Suprapubic skin (tissue), 4 donors: ENCODE data around the gene POC1A. TPM values are rescaled to one million over a fixed set of nuclear protein-coding genes. Genes with fewer than 3 reads are reported as not detected.

Source experiments
- DNase-seq, 2 donors: peaks; one replicate each; pipeline ENCODE4 v3.0.0-alpha.2; 2019; ENCODE audit warnings: low spot score in 2 of 2
- H3K27ac ChIP-seq: fragments of 200-600 bp; sonication (generic); one replicate; pipeline ENCODE4 v1.5.1; 2019
- H3K27me3 ChIP-seq: fragments of 200-600 bp; sonication (generic); one replicate; pipeline ENCODE4 v1.5.1; 2019
- H3K36me3 ChIP-seq: fragments of 200-600 bp; sonication (generic); one replicate; pipeline ENCODE4 v1.5.1; 2019
- H3K4me1 ChIP-seq: fragments of 200-600 bp; sonication (generic); one replicate; pipeline ENCODE4 v1.5.1; 2019
- H3K4me3 ChIP-seq: fragments of 200-600 bp; sonication (generic); one replicate; pipeline ENCODE4 v1.5.1; 2019; ENCODE audit warnings: mild to moderate bottlenecking
- H3K9me3 ChIP-seq: fragments of 200-600 bp; sonication (generic); one replicate; pipeline ENCODE4 v1.5.1; 2019
- EP300 ChIP-seq: sonication (generic); formaldehyde crosslinking; IDR thresholded peaks from one replicate; pipeline ENCODE4 v1.6.1; 2017; ENCODE audit warnings: antibody characterized with exemption
- POLR2A ChIP-seq, 2 donors: fragments of 450-650 bp; IDR thresholded peaks; one replicate each; pipeline ENCODE4 v1.6.1; 2017; ENCODE audit warnings: antibody characterized with exemption in 2 of 2, mild to moderate bottlenecking in 2 of 2, moderate library complexity in 2 of 2
- POLR2AphosphoS5 ChIP-seq, 3 donors: sonication (generic); formaldehyde crosslinking; IDR thresholded peaks; one replicate each; pipeline ENCODE4 v1.6.1; 2017; ENCODE audit warnings: antibody characterized with exemption in 3 of 3
- WGBS: methylation state at CpG from one replicate; pipeline ENCODE4 v1.1.5; 2018; 5-methylcytosine and 5-hydroxymethylcytosine counted together
- total RNA-seq, 4 donors: library from RNA; depleted of rRNA; stranded (reverse); fragments of >200 nt; gene quantifications; one replicate each; pipeline ENCODE4 v1.1.0, GENCODE V29; 2016
- TF ChIP-seq, protein P1 (sequence below), 2 donors: fragments of 200-600 bp in 1 of 2; fragments of 450-650 bp in 1 of 2; sonication (generic) in 1 of 2; IDR thresholded peaks; one replicate each; pipeline ENCODE4 v1.5.1; 2016 to 2019; ENCODE audit warnings: antibody characterized with exemption in 2 of 2, mild to moderate bottlenecking in 1 of 2, moderate library complexity in 1 of 2

The POC1A gene
- total RNA-seq, 4 donors from 2014 or later = 1.1 to 4.8 (median 1.6) TPM

DNA sequence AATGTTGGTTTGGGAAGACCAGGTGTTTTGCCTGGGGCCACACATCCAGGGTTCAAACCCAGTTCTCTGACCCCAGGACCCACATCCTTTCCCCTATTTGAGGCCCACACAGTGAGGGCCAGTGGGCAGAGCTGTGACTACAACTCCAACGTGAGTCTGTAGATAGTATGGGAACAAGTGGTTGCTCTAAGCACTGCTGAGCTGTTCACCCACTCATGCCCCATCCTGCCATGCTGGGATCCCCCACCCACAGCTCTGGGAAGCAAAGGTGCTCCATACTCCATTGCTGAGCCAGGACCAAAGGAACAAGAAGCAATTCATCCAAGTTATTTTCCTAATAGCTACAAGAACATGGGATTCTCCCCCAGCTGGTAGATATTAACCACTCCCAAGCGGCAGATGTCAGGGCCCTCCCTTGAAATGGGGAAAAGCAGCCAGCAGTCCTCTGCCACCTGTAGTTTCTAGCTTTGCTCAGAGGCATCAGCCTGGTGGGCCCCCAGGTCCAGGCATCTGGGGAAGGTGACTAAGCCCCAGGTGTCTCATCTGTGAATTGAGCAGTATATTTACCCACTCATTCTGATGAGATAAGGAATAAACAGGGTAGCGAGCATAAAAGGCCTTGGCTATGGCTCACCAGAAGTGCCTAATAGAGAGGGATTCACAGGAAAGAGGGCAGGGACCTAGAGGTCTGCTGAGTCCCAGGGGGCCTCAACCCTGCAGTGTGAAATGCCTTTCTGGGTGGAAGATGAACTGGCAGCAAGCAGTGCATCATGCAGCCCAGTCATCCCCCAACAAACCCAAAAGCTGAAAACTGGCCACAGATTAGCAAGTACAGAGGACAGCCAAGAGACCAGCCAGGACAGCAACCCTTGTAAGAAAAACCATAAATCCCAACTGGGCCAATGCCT lies 33.4 kb downstream of the POC1A start:
- Histone ChIP-seq H3K27me3 (no peaks in the 10 kb centered on the region), H3K27ac (peak overlapping the region; percentile 58), H3K4me1 (peaks cover 39% of the 10 kb centered on the region), H3K4me3 (no peak overlapping the region), H3K36me3 (no peaks in the 10 kb centered on the region), H3K9me3 (no peaks in the 10 kb centered on the region)
- no peak for TF ChIP-seq POLR2A (IDR thresholded peaks at IDR 0.05)
- TF ChIP-seq POLR2AphosphoS5 (IDR thresholded peaks at IDR 0.05) = no peak
- DNase-seq = no peak
- 34% methylated on average over 2 of the region's 3 CpGs for WGBS

DNA sequence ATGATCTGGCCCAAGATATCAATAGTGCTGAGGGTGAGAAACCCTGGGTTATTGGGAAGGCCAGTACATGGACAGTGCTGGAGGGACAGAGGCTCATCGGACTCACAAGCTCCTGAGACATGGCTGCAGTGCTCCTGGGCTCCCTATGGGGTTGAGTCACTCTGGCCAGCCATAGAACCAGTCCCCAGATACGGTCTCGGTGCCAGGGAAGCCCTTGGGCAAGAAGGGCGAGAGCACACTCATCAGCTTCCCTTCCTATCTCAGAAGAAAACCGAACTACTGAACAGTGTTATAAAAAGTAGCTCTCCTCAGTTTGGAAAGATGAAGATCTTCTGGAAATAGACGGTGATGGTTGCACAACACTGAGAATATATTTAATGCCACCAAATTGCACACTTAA lies 34.4 kb downstream of the POC1A start:
- Histone ChIP-seq H3K36me3 (no peaks in the 10 kb centered on the region), H3K27me3 (no peaks in the 10 kb centered on the region), H3K9me3 (no peaks in the 10 kb centered on the region), H3K27ac (no peak overlapping the region), H3K4me3 (no peak overlapping the region), H3K4me1 (peaks cover 36% of the 10 kb centered on the region)
- no peak for DNase-seq
- TF ChIP-seq POLR2AphosphoS5 (IDR thresholded peaks at IDR 0.05) (no peak), EP300 (no peak), POLR2A (IDR thresholded peaks at IDR 0.05) (no peak)
- TF ChIP-seq, protein P1, sequence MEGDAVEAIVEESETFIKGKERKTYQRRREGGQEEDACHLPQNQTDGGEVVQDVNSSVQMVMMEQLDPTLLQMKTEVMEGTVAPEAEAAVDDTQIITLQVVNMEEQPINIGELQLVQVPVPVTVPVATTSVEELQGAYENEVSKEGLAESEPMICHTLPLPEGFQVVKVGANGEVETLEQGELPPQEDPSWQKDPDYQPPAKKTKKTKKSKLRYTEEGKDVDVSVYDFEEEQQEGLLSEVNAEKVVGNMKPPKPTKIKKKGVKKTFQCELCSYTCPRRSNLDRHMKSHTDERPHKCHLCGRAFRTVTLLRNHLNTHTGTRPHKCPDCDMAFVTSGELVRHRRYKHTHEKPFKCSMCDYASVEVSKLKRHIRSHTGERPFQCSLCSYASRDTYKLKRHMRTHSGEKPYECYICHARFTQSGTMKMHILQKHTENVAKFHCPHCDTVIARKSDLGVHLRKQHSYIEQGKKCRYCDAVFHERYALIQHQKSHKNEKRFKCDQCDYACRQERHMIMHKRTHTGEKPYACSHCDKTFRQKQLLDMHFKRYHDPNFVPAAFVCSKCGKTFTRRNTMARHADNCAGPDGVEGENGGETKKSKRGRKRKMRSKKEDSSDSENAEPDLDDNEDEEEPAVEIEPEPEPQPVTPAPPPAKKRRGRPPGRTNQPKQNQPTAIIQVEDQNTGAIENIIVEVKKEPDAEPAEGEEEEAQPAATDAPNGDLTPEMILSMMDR (IDR thresholded peaks at IDR 0.05) = no peak
- WGBS = 57% methylated on average over 6 of the region's 6 CpGs

DNA sequence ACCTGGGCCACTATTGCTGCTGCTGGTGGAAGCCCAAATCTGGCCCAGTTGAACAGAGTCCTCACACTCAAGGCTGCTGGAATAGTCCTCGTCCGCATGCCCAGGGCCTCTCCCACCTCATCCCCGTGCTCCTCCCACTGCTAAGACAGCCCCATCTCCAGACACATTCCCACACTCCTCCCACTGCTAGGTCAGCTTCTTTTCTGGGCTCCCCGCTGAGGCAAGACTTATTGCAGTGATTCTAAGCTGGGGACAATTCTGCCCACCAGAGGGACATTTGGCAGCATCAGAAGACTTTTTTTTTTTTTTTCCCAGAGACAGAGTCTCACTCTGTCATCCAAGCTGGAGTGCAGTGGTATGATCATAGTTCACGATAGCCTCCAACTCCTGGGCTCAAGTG lies 35.1 kb downstream of the POC1A start:
- 80% methylated on average over 5 of the region's 5 CpGs for WGBS
- peaks cover 41% of the 10 kb centered on the region for H3K4me1 ChIP-seq
- H3K4me3 ChIP-seq = no peak overlapping the region
- no peak overlapping the region for H3K27ac ChIP-seq
- TF ChIP-seq EP300 (no peak), POLR2A (IDR thresholded peaks at IDR 0.05) (no peak), POLR2AphosphoS5 (IDR thresholded peaks at IDR 0.05) (no peak)
- TF ChIP-seq, protein P1 (IDR thresholded peaks at IDR 0.05) = no peak
- no peak for DNase-seq
- H3K27me3 ChIP-seq = no peaks in the 10 kb centered on the region
- H3K36me3 ChIP-seq = no peaks in the 10 kb centered on the region
- H3K9me3 ChIP-seq = no peaks in the 10 kb centered on the region

GRCh38 chr3:52118156-52118875 lies 35.9 kb downstream of the POC1A start:
- WGBS = 88% methylated on average over 5 of the region's 5 CpGs
- H3K4me3 ChIP-seq = no peak overlapping the region
- no peaks in the 10 kb centered on the region for H3K27me3 ChIP-seq
- TF ChIP-seq, protein P1 (IDR thresholded peaks at IDR 0.05) = no peak
- TF ChIP-seq EP300 = no peak
- no peak for TF ChIP-seq POLR2AphosphoS5 (IDR thresholded peaks at IDR 0.05)
- peaks cover 41% of the 10 kb centered on the region for H3K4me1 ChIP-seq
- no peak for DNase-seq
- H3K36me3 ChIP-seq = no peaks in the 10 kb centered on the region
- no peak overlapping the region for H3K27ac ChIP-seq
- no peaks in the 10 kb centered on the region for H3K9me3 ChIP-seq

- H3K36me3 ChIP-seq = no peaks in the 10 kb centered on the region
- H3K27ac ChIP-seq = no peak overlapping the region
- peaks cover 38% of the 10 kb centered on the region for H3K4me1 ChIP-seq
- no peak for TF ChIP-seq POLR2A (IDR thresholded peaks at IDR 0.05)
- TF ChIP-seq EP300 = no peak
- TF ChIP-seq POLR2AphosphoS5 (IDR thresholded peaks at IDR 0.05) = no peak
- TF ChIP-seq, protein P1 (IDR thresholded peaks at IDR 0.05) = no peak
- no peaks in the 10 kb centered on the region for H3K9me3 ChIP-seq
- H3K4me3 ChIP-seq = no peak overlapping the region
- WGBS = 89% methylated on average over 4 of the region's 4 CpGs
- DNase-seq = no peak
- H3K27me3 ChIP-seq = no peaks in the 10 kb centered on the region
These were observed 36.7 kb downstream of the POC1A start for GRCh38 chr3:52117537-52117936.
